OCI-LY3 (cell line): ENCODE data around the gene CCNT2.

ENCODE experiments used
- EZH2phosphoT487 ChIP-seq: fragments of 200-600 bp; shearing (Covaris generic); IDR thresholded peaks from 2 replicates; pipeline ENCODE4 v1.6.1; 2018; ENCODE audit warnings: antibody characterized with exemption, mixed run types, low read depth
- TF ChIP-seq, protein P1 (sequence below): fragments of 200-600, 300-600 bp; sonication (generic); IDR thresholded peaks from 2 replicates; pipeline ENCODE4 v1.5.1; 2014; ENCODE audit warnings: antibody characterized with exemption, low read length, low read depth

DNA sequence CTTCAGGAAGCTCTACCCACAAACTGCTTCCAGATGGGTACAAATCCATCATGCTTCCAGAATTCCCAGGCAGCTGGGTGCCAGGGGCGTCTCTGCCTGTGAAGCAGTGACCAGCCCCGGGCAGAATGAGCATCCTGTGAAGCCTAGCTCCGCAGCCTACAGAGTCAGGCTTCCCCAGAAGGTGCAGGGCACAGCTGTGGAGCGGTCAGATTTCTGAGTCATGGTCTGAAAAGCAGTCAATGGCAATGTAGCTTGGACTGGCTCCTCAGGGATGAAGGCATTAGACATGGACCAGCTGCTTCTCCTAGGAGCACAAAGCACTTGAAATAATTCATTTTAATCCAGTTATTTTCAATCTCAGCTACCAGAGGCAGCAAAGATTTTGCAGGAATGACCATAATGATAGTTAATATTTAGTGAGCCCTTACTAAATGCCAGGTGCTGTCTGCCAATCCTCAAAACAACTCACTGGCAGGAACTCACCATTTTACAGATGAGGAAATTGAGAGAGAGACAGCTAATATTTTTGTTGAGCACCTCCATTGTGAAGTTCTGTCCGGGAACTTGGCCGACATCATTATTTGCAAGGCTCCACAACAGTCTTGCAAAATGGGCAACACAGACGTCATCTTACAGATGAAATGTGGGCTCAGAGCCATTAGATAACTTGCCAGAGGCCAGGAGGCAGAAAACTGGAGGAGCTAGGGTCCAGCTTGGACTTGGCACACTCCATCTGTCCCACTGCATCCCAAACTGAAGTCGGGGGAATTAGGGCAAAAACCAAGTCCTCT lies 48.5 kb upstream of the CCNT2 start:
- TF ChIP-seq, protein P1, sequence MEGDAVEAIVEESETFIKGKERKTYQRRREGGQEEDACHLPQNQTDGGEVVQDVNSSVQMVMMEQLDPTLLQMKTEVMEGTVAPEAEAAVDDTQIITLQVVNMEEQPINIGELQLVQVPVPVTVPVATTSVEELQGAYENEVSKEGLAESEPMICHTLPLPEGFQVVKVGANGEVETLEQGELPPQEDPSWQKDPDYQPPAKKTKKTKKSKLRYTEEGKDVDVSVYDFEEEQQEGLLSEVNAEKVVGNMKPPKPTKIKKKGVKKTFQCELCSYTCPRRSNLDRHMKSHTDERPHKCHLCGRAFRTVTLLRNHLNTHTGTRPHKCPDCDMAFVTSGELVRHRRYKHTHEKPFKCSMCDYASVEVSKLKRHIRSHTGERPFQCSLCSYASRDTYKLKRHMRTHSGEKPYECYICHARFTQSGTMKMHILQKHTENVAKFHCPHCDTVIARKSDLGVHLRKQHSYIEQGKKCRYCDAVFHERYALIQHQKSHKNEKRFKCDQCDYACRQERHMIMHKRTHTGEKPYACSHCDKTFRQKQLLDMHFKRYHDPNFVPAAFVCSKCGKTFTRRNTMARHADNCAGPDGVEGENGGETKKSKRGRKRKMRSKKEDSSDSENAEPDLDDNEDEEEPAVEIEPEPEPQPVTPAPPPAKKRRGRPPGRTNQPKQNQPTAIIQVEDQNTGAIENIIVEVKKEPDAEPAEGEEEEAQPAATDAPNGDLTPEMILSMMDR, result no peak
- TF ChIP-seq EZH2phosphoT487, result no peak
